Thoracic aorta (tissue), 2 donors: Measurements from ENCODE around the gene OR7D2. TPM values are rescaled to one million over a fixed set of nuclear protein-coding genes. Genes with fewer than 3 reads are reported as not detected.
A peak's percentile ranks its signal among the peaks of the same experiment; 100 is the strongest.
"Not testable (repeated sequence)": the region's sequence is repeated elsewhere in the genome, so short reads cannot be mapped to it uniquely, and the experiment has no call there.

ENCODE experiments used
- ATAC-seq: fragments of 150-250 bp; one replicate; pipeline ENCODE4 v1.8.0; 2017; ENCODE audit warnings: low read depth; ENCODE audit not compliant: insufficient number of reproducible peaks, low FRiP score
- DNase-seq: peaks from one replicate; pipeline ENCODE4 v3.0.0-alpha.2; 2020; ENCODE audit warnings: low spot score
- H3K27ac ChIP-seq, 2 donors: fragments of 200-600 bp; sonication (generic); 1 replicate in 1 of 2; 2 replicates in 1 of 2; pipeline ENCODE4 v1.5.1; 2016; ENCODE audit warnings: mild to moderate bottlenecking in 2 of 2, moderate library complexity in 2 of 2
- H3K27me3 ChIP-seq: fragments of 200-600 bp; sonication (generic); replicated peaks from 2 replicates; pipeline ENCODE4 v1.6.0; 2016; ENCODE audit warnings: mild to moderate bottlenecking; ENCODE audit not compliant: insufficient read depth
- H3K36me3 ChIP-seq: fragments of 200-600 bp; sonication (generic); one replicate; pipeline ENCODE4 v1.5.1; 2016
- H3K4me1 ChIP-seq, 2 donors: fragments of 200-600 bp; sonication (generic); 1 replicate in 1 of 2; 2 replicates in 1 of 2; pipeline versions ENCODE4 v1.5.1 to v1.6.0; 2016; ENCODE audit warnings: low read depth in 2 of 2, mild to moderate bottlenecking in 1 of 2; ENCODE audit not compliant: control insufficient read depth in 1 of 2
- H3K4me3 ChIP-seq: fragments of 200-600 bp; sonication (generic); 2 replicates; pipeline ENCODE4 v1.5.1; 2016; ENCODE audit warnings: mild to moderate bottlenecking
- H3K9me3 ChIP-seq: fragments of 200-600 bp; sonication (generic); 2 replicates; pipeline ENCODE4 v1.5.1; 2016
- CTCF ChIP-seq: fragments of 200-600 bp; sonication (generic); IDR thresholded peaks from one replicate; pipeline ENCODE4 v1.5.1; 2019; ENCODE audit warnings: antibody characterized with exemption
- total RNA-seq, 2 donors: library from RNA; depleted of rRNA; stranded (reverse); fragments of >200 nt; gene quantifications; one replicate each; pipeline versions ENCODE4 v1.1.0 to v1.2.3, GENCODE V29; 2016

Gene OR7D2
- total RNA-seq, 2 donors from 2014 or later = not detected

GRCh38 chr19:9187191-9187590, 8.4 kb downstream of the OR7D2 start:
- Histone ChIP-seq H3K27me3 (no peaks in the 10 kb centered on the region), H3K36me3 (no peaks in the 10 kb centered on the region), H3K4me1 (no peaks in the 10 kb centered on the region), H3K4me3 (no peak overlapping the region), H3K27ac (no peak overlapping the region), H3K9me3 (no peaks in the 10 kb centered on the region)
- TF ChIP-seq CTCF = no peak
- ATAC-seq = no peak
- no peak for DNase-seq

- H3K36me3 ChIP-seq = no peaks in the 10 kb centered on the region
- DNase-seq (no peak), ATAC-seq (no peak)
- no peak overlapping the region for H3K4me3 ChIP-seq
- no peaks in the 10 kb centered on the region for H3K9me3 ChIP-seq
- no peaks in the 10 kb centered on the region for H3K4me1 ChIP-seq
- no peaks in the 10 kb centered on the region for H3K27me3 ChIP-seq
- H3K27ac ChIP-seq = no peak overlapping the region
- no peak for TF ChIP-seq CTCF
Observed at GRCh38 chr19:9189535-9189934, 10.8 kb downstream of the OR7D2 start.

GRCh38 chr19:9198044-9198443, 19.3 kb downstream of the OR7D2 start:
- H3K36me3 ChIP-seq, H3K4me3 ChIP-seq, H3K27me3 ChIP-seq, H3K9me3 ChIP-seq, H3K27ac ChIP-seq, ATAC-seq, H3K4me1 ChIP-seq, DNase-seq: not testable (repeated sequence)

- H3K4me3 ChIP-seq = peak overlapping the region; percentile 61
- H3K9me3 ChIP-seq = no peaks in the 10 kb centered on the region
- DNase-seq (peak; percentile 3), ATAC-seq (no peak)
- H3K4me1 ChIP-seq = no peaks in the 10 kb centered on the region
- no peaks in the 10 kb centered on the region for H3K36me3 ChIP-seq
- H3K27ac ChIP-seq = no peak overlapping the region
- H3K27me3 ChIP-seq = no peaks in the 10 kb centered on the region
- TF ChIP-seq CTCF = peak; percentile 88
Observed at GRCh38 chr19:9205501-9206113, 26.8 kb downstream of the OR7D2 start.

GRCh38 chr19:9219489-9219888, 40.7 kb downstream of the OR7D2 start, which contains the start of gene OR7D4:
Gene OR7D4, minus strand, starts transcription at chr19:9219589. Its CDS starts 4,752 bp downstream, at chr19:9214837.
- TF ChIP-seq CTCF = no peak
- Histone ChIP-seq H3K36me3 (no peaks in the 10 kb centered on the region), H3K27me3 (no peaks in the 10 kb centered on the region), H3K27ac (no peak within 1 kb of the TSS), H3K4me1 (no peaks in the 10 kb centered on the region), H3K4me3 (no peak within 1 kb of the TSS), H3K9me3 (no peaks in the 10 kb centered on the region)
- DNase-seq (no peak), ATAC-seq (no peak)

Other genes starting within 250 kb of the OR7D2 start
- under 1 TPM in 1 of 2 donors, not detected in 1; under 0.01 TPM for gene MUC16, start 168.6 kb upstream of the OR7D2 start, total RNA-seq
- not detected for gene OR1M1, start 91.9 kb upstream of the OR7D2 start, total RNA-seq
- gene OR7G2, start 71.5 kb upstream of the OR7D2 start, total RNA-seq = not detected
- not detected for gene OR7G1, start 63.2 kb upstream of the OR7D2 start, total RNA-seq
- not detected for gene OR7G3, start 52.0 kb upstream of the OR7D2 start, total RNA-seq
- 10 to 100 TPM; 13.5 to 20.3 TPM for gene ZNF317, start 38.6 kb upstream of the OR7D2 start, total RNA-seq
- gene OR7D4, start 40.6 kb downstream of the OR7D2 start, total RNA-seq = not detected
- gene OR7E24, start 72.0 kb downstream of the OR7D2 start, total RNA-seq = not detected
- gene ZNF699, start 130.9 kb downstream of the OR7D2 start, total RNA-seq = 10 to 100 TPM; 11.6 to 33.6 TPM
- 10 to 100 TPM; 22.7 to 26.5 TPM for gene ZNF559, start 145.2 kb downstream of the OR7D2 start, total RNA-seq
- gene ZNF177, start 184.0 kb downstream of the OR7D2 start, total RNA-seq = 1 to 10 TPM; 1.9 to 4.2 TPM